ENCODE measurements around the gene OBSCN.

Gene OBSCN

GRCh38 chr1:228365271-228366061, 157.6 kb downstream of the OBSCN start:
- no peaks in the 10 kb centered on the region for H3K4me1 ChIP-seq (ENCODE audit: control insufficient read depth, insufficient read depth, low read length)

GRCh38 chr1:228366062-228366865, 158.4 kb downstream of the OBSCN start:
- Histone ChIP-seq H3K27me3 (ENCODE audit: control insufficient read depth, insufficient read depth, low read length) (peaks cover 3% of the 10 kb centered on the region), H3K27ac (ENCODE audit: low read depth, low read length) (no peak overlapping the region), H3K4me1 (ENCODE audit: control insufficient read depth, insufficient read depth, low read length) (no peaks in the 10 kb centered on the region), H3K36me3 (ENCODE audit: control insufficient read depth, insufficient read depth, low read length) (no peaks in the 10 kb centered on the region), H3K4me3 (ENCODE audit: low read length) (no peak overlapping the region), H3K9ac (ENCODE audit: low read length) (no peak overlapping the region)

More at GRCh38 chr1:228365271-228366061, 157.6 kb downstream of the OBSCN start:
- H3K27me3 ChIP-seq (ENCODE audit: control insufficient read depth, insufficient read depth, low read length), result peaks cover 3% of the 10 kb centered on the region
- no peak overlapping the region for H3K9ac ChIP-seq (ENCODE audit: low read length)
- no peaks in the 10 kb centered on the region for H3K36me3 ChIP-seq (ENCODE audit: control insufficient read depth, insufficient read depth, low read length)
- no peak overlapping the region for H3K27ac ChIP-seq (ENCODE audit: low read depth, low read length)
- H3K4me3 ChIP-seq (ENCODE audit: low read length), result no peak overlapping the region

GRCh38 chr1:228366866-228367741, 159.3 kb downstream of the OBSCN start:
- Histone ChIP-seq H3K27me3 (ENCODE audit: control insufficient read depth, insufficient read depth, low read length) (peaks cover 3% of the 10 kb centered on the region), H3K9ac (ENCODE audit: low read length) (no peak overlapping the region), H3K36me3 (ENCODE audit: control insufficient read depth, insufficient read depth, low read length) (no peaks in the 10 kb centered on the region), H3K4me1 (ENCODE audit: control insufficient read depth, insufficient read depth, low read length) (no peaks in the 10 kb centered on the region), H3K27ac (ENCODE audit: low read depth, low read length) (no peak overlapping the region), H3K4me3 (ENCODE audit: low read length) (no peak overlapping the region)

- Histone ChIP-seq H3K4me1 (ENCODE audit: control insufficient read depth, insufficient read depth, low read length) (no peaks in the 10 kb centered on the region), H3K36me3 (ENCODE audit: control insufficient read depth, insufficient read depth, low read length) (no peaks in the 10 kb centered on the region), H3K27ac (ENCODE audit: low read depth, low read length) (no peak overlapping the region), H3K4me3 (ENCODE audit: low read length) (no peak overlapping the region), H3K27me3 (ENCODE audit: control insufficient read depth, insufficient read depth, low read length) (peaks cover 3% of the 10 kb centered on the region), H3K9ac (ENCODE audit: low read length) (no peak overlapping the region)
Observed at GRCh38 chr1:228367798-228368791, 160.3 kb downstream of the OBSCN start.

- no peak overlapping the region for H3K4me3 ChIP-seq (ENCODE audit: low read length)
- no peaks in the 10 kb centered on the region for H3K36me3 ChIP-seq (ENCODE audit: control insufficient read depth, insufficient read depth, low read length)
- no peak overlapping the region for H3K9ac ChIP-seq (ENCODE audit: low read length)
Observed at GRCh38 chr1:228368801-228369607, 161.2 kb downstream of the OBSCN start.

GRCh38 chr1:228369608-228370438, 162.0 kb downstream of the OBSCN start:
- Histone ChIP-seq H3K27ac (ENCODE audit: low read depth, low read length) (no peak overlapping the region), H3K9ac (ENCODE audit: low read length) (no peak overlapping the region), H3K4me3 (ENCODE audit: low read length) (no peak overlapping the region), H3K27me3 (ENCODE audit: control insufficient read depth, insufficient read depth, low read length) (no peaks in the 10 kb centered on the region), H3K4me1 (ENCODE audit: control insufficient read depth, insufficient read depth, low read length) (no peaks in the 10 kb centered on the region), H3K36me3 (ENCODE audit: control insufficient read depth, insufficient read depth, low read length) (no peaks in the 10 kb centered on the region)

More at GRCh38 chr1:228368801-228369607, 161.2 kb downstream of the OBSCN start:
- Histone ChIP-seq H3K27me3 (ENCODE audit: control insufficient read depth, insufficient read depth, low read length) (no peaks in the 10 kb centered on the region), H3K27ac (ENCODE audit: low read depth, low read length) (no peak overlapping the region), H3K4me1 (ENCODE audit: control insufficient read depth, insufficient read depth, low read length) (no peaks in the 10 kb centered on the region)

GRCh38 chr1:228370439-228370940, 162.6 kb downstream of the OBSCN start:
- H3K36me3 ChIP-seq (ENCODE audit: control insufficient read depth, insufficient read depth, low read length), result no peaks in the 10 kb centered on the region
- H3K9ac ChIP-seq (ENCODE audit: low read length), result no peak overlapping the region
- H3K4me1 ChIP-seq (ENCODE audit: control insufficient read depth, insufficient read depth, low read length), result peaks cover 3% of the 10 kb centered on the region
- H3K27me3 ChIP-seq (ENCODE audit: control insufficient read depth, insufficient read depth, low read length), result no peaks in the 10 kb centered on the region
- no peak overlapping the region for H3K4me3 ChIP-seq (ENCODE audit: low read length)
- no peak overlapping the region for H3K27ac ChIP-seq (ENCODE audit: low read depth, low read length)

- Histone ChIP-seq H3K9ac (ENCODE audit: low read length) (no peak overlapping the region), H3K27ac (ENCODE audit: low read depth, low read length) (no peak overlapping the region), H3K36me3 (ENCODE audit: control insufficient read depth, insufficient read depth, low read length) (no peaks in the 10 kb centered on the region), H3K4me3 (ENCODE audit: low read length) (no peak overlapping the region), H3K4me1 (ENCODE audit: control insufficient read depth, insufficient read depth, low read length) (peaks cover 3% of the 10 kb centered on the region), H3K27me3 (ENCODE audit: control insufficient read depth, insufficient read depth, low read length) (no peaks in the 10 kb centered on the region)
Observed at GRCh38 chr1:228370941-228371740, 163.3 kb downstream of the OBSCN start.

- Histone ChIP-seq H3K4me1 (ENCODE audit: control insufficient read depth, insufficient read depth, low read length) (peaks cover 3% of the 10 kb centered on the region), H3K27ac (ENCODE audit: low read depth, low read length) (no peak overlapping the region), H3K4me3 (ENCODE audit: low read length) (no peak overlapping the region), H3K9ac (ENCODE audit: low read length) (no peak overlapping the region), H3K36me3 (ENCODE audit: control insufficient read depth, insufficient read depth, low read length) (no peaks in the 10 kb centered on the region), H3K27me3 (ENCODE audit: control insufficient read depth, insufficient read depth, low read length) (no peaks in the 10 kb centered on the region)
Observed at GRCh38 chr1:228371741-228372182, 163.9 kb downstream of the OBSCN start.

Data from rectal smooth muscle tissue (tissue), 1 donor.